ENCODE measurements around the gene EXTL1. TPM values are rescaled to one million over a fixed set of nuclear protein-coding genes. Genes with fewer than 3 reads are reported as not detected.
"Not testable (repeated sequence)": the region's sequence is repeated elsewhere in the genome, so short reads cannot be mapped to it uniquely, and the experiment has no call there.

The EXTL1 gene
- polyA plus RNA-seq, 4 donors = 0.41 to 0.51 TPM; not detected in 2

- H3K9me3 ChIP-seq (ENCODE audit: control insufficient read depth in 2 of 2, insufficient read depth in 1 of 2, low read depth in 1 of 2, low read length in 1 of 2) = no peaks in the 10 kb centered on the region
- WGBS, 3 donors = 86 to 98% (median 93%) methylated on average over 3 of the region's 3 CpGs
- H3K36me3 ChIP-seq (ENCODE audit: control insufficient read depth in 3 of 3, insufficient read depth in 2 of 3, low read depth in 1 of 3, low read length in 3 of 3) = peaks cover 4 to 71% (median 15%) of the 10 kb centered on the region in 3 donors
- DNase-seq (no peak), FAIRE-seq (no peak)
- H3K27ac ChIP-seq (ENCODE audit: low read depth in 1 of 3, low read length in 2 of 3) = no peak overlapping the region
- H3K27me3 ChIP-seq (ENCODE audit: control insufficient read depth in 3 of 3, insufficient read depth in 3 of 3, low read length in 3 of 3) = no peaks in the 10 kb centered on the region
- no peaks in the 10 kb centered on the region for H3K4me1 ChIP-seq (ENCODE audit: control insufficient read depth in 3 of 3, insufficient read depth in 2 of 3, low read depth in 1 of 3, low read length in 2 of 3)
- no peak overlapping the region for H3K4me3 ChIP-seq (ENCODE audit: low read depth in 1 of 3, low read length in 3 of 3)
Measured at GRCh38 chr1:25985670-25986069, 35.9 kb upstream of the EXTL1 start.

GRCh38 chr1:25986773-25987172 lies 34.8 kb upstream of the EXTL1 start:
- not testable (repeated sequence) for H3K4me1 ChIP-seq (ENCODE audit: control insufficient read depth in 3 of 3, insufficient read depth in 2 of 3, low read depth in 1 of 3, low read length in 2 of 3); H3K27ac ChIP-seq (ENCODE audit: low read depth in 1 of 3, low read length in 2 of 3); H3K9me3 ChIP-seq (ENCODE audit: control insufficient read depth in 2 of 2, insufficient read depth in 1 of 2, low read depth in 1 of 2, low read length in 1 of 2); FAIRE-seq; H3K27me3 ChIP-seq (ENCODE audit: control insufficient read depth in 3 of 3, insufficient read depth in 3 of 3, low read length in 3 of 3); DNase-seq; H3K4me3 ChIP-seq (ENCODE audit: low read depth in 1 of 3, low read length in 3 of 3)
- peaks cover 4 to 66% (median 12%) of the 10 kb centered on the region in 3 donors for H3K36me3 ChIP-seq (ENCODE audit: control insufficient read depth in 3 of 3, insufficient read depth in 2 of 3, low read depth in 1 of 3, low read length in 3 of 3)
- 96 to 99% (median 98%) methylated on average over 10 of the region's 10 CpGs for WGBS, 3 donors

- Histone ChIP-seq H3K27me3 (ENCODE audit: control insufficient read depth in 3 of 3, insufficient read depth in 3 of 3, low read length in 3 of 3) (no peaks in the 10 kb centered on the region), H3K9me3 (ENCODE audit: control insufficient read depth in 2 of 2, insufficient read depth in 1 of 2, low read depth in 1 of 2, low read length in 1 of 2) (no peaks in the 10 kb centered on the region), H3K27ac (ENCODE audit: low read depth in 1 of 3, low read length in 2 of 3) (no peak overlapping the region), H3K36me3 (ENCODE audit: control insufficient read depth in 3 of 3, insufficient read depth in 2 of 3, low read depth in 1 of 3, low read length in 3 of 3) (peaks cover 4 to 59% (median 6%) of the 10 kb centered on the region in 3 donors), H3K4me3 (ENCODE audit: low read depth in 1 of 3, low read length in 3 of 3) (no peak overlapping the region), H3K4me1 (ENCODE audit: control insufficient read depth in 3 of 3, insufficient read depth in 2 of 3, low read depth in 1 of 3, low read length in 2 of 3) (peaks cover 0 to 4% (median 0%) of the 10 kb centered on the region in 3 donors)
- FAIRE-seq (no peak), DNase-seq (no peak)
- WGBS, 3 donors = 88 to 90% (median 90%) methylated on average over 2 of the region's 2 CpGs
Measured at GRCh38 chr1:25987951-25988350, 33.6 kb upstream of the EXTL1 start.

- no peak for DNase-seq
- H3K27me3 ChIP-seq (ENCODE audit: control insufficient read depth in 3 of 3, insufficient read depth in 3 of 3, low read length in 3 of 3) = no peaks in the 10 kb centered on the region
- no peak for FAIRE-seq
- H3K36me3 ChIP-seq (ENCODE audit: control insufficient read depth in 3 of 3, insufficient read depth in 2 of 3, low read depth in 1 of 3, low read length in 3 of 3) = peaks cover 2 to 51% (median 6%) of the 10 kb centered on the region in 3 donors
- 88 to 93% (median 89%) methylated on average over 11 of the region's 11 CpGs for WGBS, 3 donors
- no peak overlapping the region for H3K4me3 ChIP-seq (ENCODE audit: low read depth in 1 of 3, low read length in 3 of 3)
- peaks cover 0 to 11% (median 0%) of the 10 kb centered on the region in 3 donors for H3K4me1 ChIP-seq (ENCODE audit: control insufficient read depth in 3 of 3, insufficient read depth in 2 of 3, low read depth in 1 of 3, low read length in 2 of 3)
- no peak overlapping the region for H3K27ac ChIP-seq (ENCODE audit: low read depth in 1 of 3, low read length in 2 of 3)
- no peaks in the 10 kb centered on the region for H3K9me3 ChIP-seq (ENCODE audit: control insufficient read depth in 2 of 2, insufficient read depth in 1 of 2, low read depth in 1 of 2, low read length in 1 of 2)
Measured at GRCh38 chr1:25989440-25990234, 31.9 kb upstream of the EXTL1 start.

- Histone ChIP-seq H3K4me3 (ENCODE audit: low read depth in 1 of 3, low read length in 3 of 3) (peak overlapping the region in 1 of 3 donors; percentile 10), H3K27me3 (ENCODE audit: control insufficient read depth in 3 of 3, insufficient read depth in 3 of 3, low read length in 3 of 3) (no peaks in the 10 kb centered on the region), H3K4me1 (ENCODE audit: control insufficient read depth in 3 of 3, insufficient read depth in 2 of 3, low read depth in 1 of 3, low read length in 2 of 3) (peaks cover 0 to 11% (median 0%) of the 10 kb centered on the region in 3 donors), H3K27ac (ENCODE audit: low read depth in 1 of 3, low read length in 2 of 3) (peak overlapping the region in 1 of 3 donors; percentile 53), H3K9me3 (ENCODE audit: control insufficient read depth in 2 of 2, insufficient read depth in 1 of 2, low read depth in 1 of 2, low read length in 1 of 2) (no peaks in the 10 kb centered on the region), H3K36me3 (ENCODE audit: control insufficient read depth in 3 of 3, insufficient read depth in 2 of 3, low read depth in 1 of 3, low read length in 3 of 3) (peaks cover 2 to 48% (median 6%) of the 10 kb centered on the region in 3 donors)
- DNase-seq = no peak
- 66 to 78% (median 71%) methylated on average over 6 of the region's 6 CpGs for WGBS, 3 donors
- FAIRE-seq = no peak
Measured at GRCh38 chr1:25990251-25990650, 31.3 kb upstream of the EXTL1 start.

- H3K4me1 ChIP-seq (ENCODE audit: control insufficient read depth in 3 of 3, insufficient read depth in 2 of 3, low read depth in 1 of 3, low read length in 2 of 3) = peaks cover 0 to 11% (median 0%) of the 10 kb centered on the region in 3 donors
- FAIRE-seq = no peak
- peak overlapping the region in 1 of 3 donors; percentile 53 for H3K27ac ChIP-seq (ENCODE audit: low read depth in 1 of 3, low read length in 2 of 3)
- peak in 1 of 2 donors; percentile 17 for DNase-seq
- WGBS, 3 donors = 70 to 92% (median 70%) methylated on average over 15 of the region's 15 CpGs
- peaks cover 2 to 45% (median 3%) of the 10 kb centered on the region in 3 donors for H3K36me3 ChIP-seq (ENCODE audit: control insufficient read depth in 3 of 3, insufficient read depth in 2 of 3, low read depth in 1 of 3, low read length in 3 of 3)
- H3K27me3 ChIP-seq (ENCODE audit: control insufficient read depth in 3 of 3, insufficient read depth in 3 of 3, low read length in 3 of 3) = no peaks in the 10 kb centered on the region
- H3K4me3 ChIP-seq (ENCODE audit: low read depth in 1 of 3, low read length in 3 of 3) = peak overlapping the region in 1 of 3 donors; percentile 10
- no peaks in the 10 kb centered on the region for H3K9me3 ChIP-seq (ENCODE audit: control insufficient read depth in 2 of 2, insufficient read depth in 1 of 2, low read depth in 1 of 2, low read length in 1 of 2)
Measured at GRCh38 chr1:25990702-25991395, 30.7 kb upstream of the EXTL1 start.

GRCh38 chr1:25991937-25992688 lies 29.5 kb upstream of the EXTL1 start:
- 83 to 88% (median 85%) methylated on average over 5 of the region's 5 CpGs for WGBS, 3 donors
- H3K4me3 ChIP-seq (ENCODE audit: low read depth in 1 of 3, low read length in 3 of 3) = no peak overlapping the region
- DNase-seq (no peak), FAIRE-seq (no peak)
- no peaks in the 10 kb centered on the region for H3K9me3 ChIP-seq (ENCODE audit: control insufficient read depth in 2 of 2, insufficient read depth in 1 of 2, low read depth in 1 of 2, low read length in 1 of 2)
- H3K27ac ChIP-seq (ENCODE audit: low read depth in 1 of 3, low read length in 2 of 3) = no peak overlapping the region
- H3K4me1 ChIP-seq (ENCODE audit: control insufficient read depth in 3 of 3, insufficient read depth in 2 of 3, low read depth in 1 of 3, low read length in 2 of 3) = peaks cover 0 to 19% (median 2%) of the 10 kb centered on the region in 3 donors
- H3K36me3 ChIP-seq (ENCODE audit: control insufficient read depth in 3 of 3, insufficient read depth in 2 of 3, low read depth in 1 of 3, low read length in 3 of 3) = peaks cover 0 to 36% (median 3%) of the 10 kb centered on the region in 3 donors
- H3K27me3 ChIP-seq (ENCODE audit: control insufficient read depth in 3 of 3, insufficient read depth in 3 of 3, low read length in 3 of 3) = no peaks in the 10 kb centered on the region

GRCh38 chr1:25992689-25993171 lies 28.8 kb upstream of the EXTL1 start:
- Histone ChIP-seq H3K9me3 (ENCODE audit: control insufficient read depth in 2 of 2, insufficient read depth in 1 of 2, low read depth in 1 of 2, low read length in 1 of 2) (no peaks in the 10 kb centered on the region), H3K36me3 (ENCODE audit: control insufficient read depth in 3 of 3, insufficient read depth in 2 of 3, low read depth in 1 of 3, low read length in 3 of 3) (peaks cover 0 to 30% (median 3%) of the 10 kb centered on the region in 3 donors), H3K4me3 (ENCODE audit: low read depth in 1 of 3, low read length in 3 of 3) (no peak overlapping the region), H3K27me3 (ENCODE audit: control insufficient read depth in 3 of 3, insufficient read depth in 3 of 3, low read length in 3 of 3) (no peaks in the 10 kb centered on the region), H3K4me1 (ENCODE audit: control insufficient read depth in 3 of 3, insufficient read depth in 2 of 3, low read depth in 1 of 3, low read length in 2 of 3) (peaks cover 0 to 20% (median 5%) of the 10 kb centered on the region in 3 donors), H3K27ac (ENCODE audit: low read depth in 1 of 3, low read length in 2 of 3) (no peak overlapping the region)
- no peak for FAIRE-seq
- 91 to 93% (median 93%) methylated on average over 9 of the region's 9 CpGs for WGBS, 3 donors
- DNase-seq = no peak
